ENCODE measurements around the gene ZBTB20.
"Not testable (repeated sequence)": the region's sequence is repeated elsewhere in the genome, so short reads cannot be mapped to it uniquely, and the experiment has no call there.

Gene ZBTB20

GRCh38 chr3:115146418-115147328 lies at the start of gene ZBTB20:
TSS of gene ZBTB20 (minus strand) at chr3:115147288.
- DNase-seq, result peak; percentile 69

- no peak for DNase-seq
Observed at GRCh38 chr3:115194476-115194875, 47.4 kb upstream of the ZBTB20 start.

GRCh38 chr3:115190747-115191146 lies 43.7 kb upstream of the ZBTB20 start:
- DNase-seq, result no peak

- no peak for DNase-seq
Observed at GRCh38 chr3:115187149-115187757, 40.2 kb upstream of the ZBTB20 start.

- DNase-seq, result no peak
Observed at GRCh38 chr3:115186351-115187148, 39.5 kb upstream of the ZBTB20 start.

- DNase-seq, result not testable (repeated sequence)
Observed at GRCh38 chr3:115184859-115185572, 37.9 kb upstream of the ZBTB20 start.

GRCh38 chr3:115178930-115179329 lies 31.8 kb upstream of the ZBTB20 start:
- DNase-seq, result not testable (repeated sequence)

- DNase-seq, result no peak
Observed at GRCh38 chr3:115169808-115170207, 22.7 kb upstream of the ZBTB20 start.

GRCh38 chr3:115165701-115166100 lies 18.6 kb upstream of the ZBTB20 start:
- no peak for DNase-seq

- DNase-seq, result no peak
Observed at GRCh38 chr3:115165266-115165665, 18.2 kb upstream of the ZBTB20 start.

GRCh38 chr3:115164374-115165221 lies 17.5 kb upstream of the ZBTB20 start:
- DNase-seq, result no peak

GRCh38 chr3:115162759-115163158 lies 15.7 kb upstream of the ZBTB20 start:
- no peak for DNase-seq

- DNase-seq, result no peak
Observed at GRCh38 chr3:115161866-115162265, 14.8 kb upstream of the ZBTB20 start.

- no peak for DNase-seq
Observed at GRCh38 chr3:115161168-115161834, 14.2 kb upstream of the ZBTB20 start.

- no peak for DNase-seq
Observed at GRCh38 chr3:115160295-115160694, 13.2 kb upstream of the ZBTB20 start.

GRCh38 chr3:115156046-115156654 lies 9.1 kb upstream of the ZBTB20 start:
- DNase-seq, result no peak

GRCh38 chr3:115154611-115155010 lies 7.5 kb upstream of the ZBTB20 start:
- DNase-seq, result no peak

- DNase-seq, result no peak
Observed at GRCh38 chr3:115151921-115152320, 4.8 kb upstream of the ZBTB20 start.

- DNase-seq, result no peak
Observed at GRCh38 chr3:115148142-115148790, 1.2 kb upstream of the ZBTB20 start.

All from stimulated activated CD4-positive, alpha-beta T cell treated with anti-CD3 and anti-CD28 coated beads, Interleukin-4, amount 100 ng/mL, for 24 hours (primary cell).